Suppressor macrophage treated with lipopolysaccharide for 4 hours (primary cell): ENCODE results near the gene LSMEM2.
"Not testable (repeated sequence)": the region's sequence is repeated elsewhere in the genome, so short reads cannot be mapped to it uniquely, and the experiment has no call there.

Source experiments
- DNase-seq: peaks from one replicate; pipeline ENCODE4 v3.0.0-alpha.2; 2020

The LSMEM2 gene

GRCh38 chr3:50284121-50284520 lies 5.2 kb downstream of the LSMEM2 start:
- DNase-seq: not testable (repeated sequence)

- no peak for DNase-seq
These were observed 7.7 kb downstream of the LSMEM2 start for GRCh38 chr3:50286322-50287227.

- no peak for DNase-seq
These were observed 8.4 kb downstream of the LSMEM2 start for GRCh38 chr3:50287262-50287661.

- no peak for DNase-seq
These were observed 9.6 kb downstream of the LSMEM2 start for GRCh38 chr3:50288387-50289007.

- DNase-seq: no peak
These were observed 10.2 kb downstream of the LSMEM2 start for GRCh38 chr3:50289130-50289529.

GRCh38 chr3:50290161-50290641 lies 11.3 kb downstream of the LSMEM2 start:
- DNase-seq: no peak

- DNase-seq: peak; percentile 98
These were observed 13.5 kb downstream of the LSMEM2 start, which contains the start of gene IFRD2 for GRCh38 chr3:50292159-50293078. Gene IFRD2 (minus strand): TSS chr3:50292429. CDS start chr3:50292274, 155 bp downstream.

GRCh38 chr3:50293079-50293801 lies 14.4 kb downstream of the LSMEM2 start:
- no peak for DNase-seq

- DNase-seq: no peak
These were observed 15.2 kb downstream of the LSMEM2 start for GRCh38 chr3:50294089-50294488.

GRCh38 chr3:50294492-50295403 lies 15.9 kb downstream of the LSMEM2 start:
- DNase-seq: no peak

- DNase-seq: no peak
These were observed 16.9 kb downstream of the LSMEM2 start for GRCh38 chr3:50295553-50296431.

- DNase-seq: no peak
These were observed 18.0 kb downstream of the LSMEM2 start for GRCh38 chr3:50296721-50297383.

- no peak for DNase-seq
These were observed 18.5 kb downstream of the LSMEM2 start for GRCh38 chr3:50297384-50297775.

GRCh38 chr3:50297896-50298725 lies 19.2 kb downstream of the LSMEM2 start:
- DNase-seq: no peak

- DNase-seq: peak; percentile 100
These were observed 20.1 kb downstream of the LSMEM2 start, which contains the start of the genes HYAL3 and NAA80 for GRCh38 chr3:50298836-50299637. Gene HYAL3 (minus strand): TSS chr3:50299405. CDS start chr3:50295602, 3,803 bp downstream. Gene NAA80 (minus strand): TSS chr3:50299405. CDS start chr3:50297463, 1,942 bp downstream.

GRCh38 chr3:50299638-50299928 lies 20.7 kb downstream of the LSMEM2 start:
- no peak for DNase-seq

- DNase-seq: peak; percentile 82
These were observed 21.2 kb downstream of the LSMEM2 start for GRCh38 chr3:50299929-50300680.
